GM13976 (cell line): ENCODE data around the gene OTUD3.
"Not testable (repeated sequence)": the region's sequence is repeated elsewhere in the genome, so short reads cannot be mapped to it uniquely, and the experiment has no call there.

Source experiments
- DNase-seq: peaks from one replicate; pipeline ENCODE4 v3.0.0; 2012; ENCODE audit warnings: low spot score
- in situ Hi-C: fragments of 300-500 bp; cut with MboI; formaldehyde crosslinking; loops from one replicate; pipeline ENCODE4 v1.12.0; 2022; ENCODE audit warnings: low sequenced_read_pairs, mixed read lengths, inconsistent platforms; ENCODE audit not compliant: unreplicated experiment
- TF ChIP-seq, protein P1 (sequence below): IDR thresholded peaks from 2 replicates; pipeline ENCODE4 v1.5.1; 2012; ENCODE audit warnings: borderline replicate concordance, mild to moderate bottlenecking; ENCODE audit not compliant: insufficient read depth; ENCODE audit errors: extremely low read depth, missing control alignments, control extremely low read depth

The OTUD3 gene

DNA sequence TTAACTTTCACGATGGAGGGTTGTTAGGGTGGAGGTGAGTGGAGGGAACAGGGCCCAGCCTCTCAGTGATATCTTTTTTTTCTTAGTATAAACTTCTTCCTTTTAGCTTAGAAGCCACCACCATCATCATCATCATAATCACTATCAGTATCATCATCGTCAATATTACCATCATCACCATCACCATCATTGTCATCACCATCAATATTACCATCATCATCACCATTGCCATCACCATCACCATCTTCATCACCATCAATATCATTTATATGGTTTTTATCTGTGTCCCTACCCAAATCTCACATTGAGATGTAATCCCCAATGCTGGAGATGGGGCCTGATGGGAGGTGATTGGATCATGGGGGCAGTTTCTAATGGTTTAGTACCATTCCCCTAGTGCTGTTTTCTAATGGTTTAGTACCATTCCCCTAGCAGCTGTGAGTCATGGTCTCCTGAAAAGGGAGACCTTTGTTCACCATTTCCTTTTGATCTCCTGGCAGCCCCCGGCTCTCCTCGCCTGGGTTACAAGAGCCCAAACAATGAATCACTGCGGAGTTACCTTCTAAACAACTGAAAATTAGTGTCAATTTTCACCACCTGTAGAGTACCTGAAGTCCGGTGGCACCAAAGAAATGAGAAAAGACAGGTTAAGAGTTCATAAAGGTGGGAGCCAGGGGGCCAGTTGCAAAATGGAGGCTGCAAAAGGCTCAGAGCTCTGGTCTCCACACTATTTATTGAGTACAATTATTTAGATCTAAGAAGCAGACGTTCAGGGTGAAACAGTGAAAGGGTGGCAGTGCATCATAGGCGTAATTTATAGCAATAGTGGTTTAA lies 44.3 kb downstream of the OTUD3 start:
- TF ChIP-seq, protein P1, sequence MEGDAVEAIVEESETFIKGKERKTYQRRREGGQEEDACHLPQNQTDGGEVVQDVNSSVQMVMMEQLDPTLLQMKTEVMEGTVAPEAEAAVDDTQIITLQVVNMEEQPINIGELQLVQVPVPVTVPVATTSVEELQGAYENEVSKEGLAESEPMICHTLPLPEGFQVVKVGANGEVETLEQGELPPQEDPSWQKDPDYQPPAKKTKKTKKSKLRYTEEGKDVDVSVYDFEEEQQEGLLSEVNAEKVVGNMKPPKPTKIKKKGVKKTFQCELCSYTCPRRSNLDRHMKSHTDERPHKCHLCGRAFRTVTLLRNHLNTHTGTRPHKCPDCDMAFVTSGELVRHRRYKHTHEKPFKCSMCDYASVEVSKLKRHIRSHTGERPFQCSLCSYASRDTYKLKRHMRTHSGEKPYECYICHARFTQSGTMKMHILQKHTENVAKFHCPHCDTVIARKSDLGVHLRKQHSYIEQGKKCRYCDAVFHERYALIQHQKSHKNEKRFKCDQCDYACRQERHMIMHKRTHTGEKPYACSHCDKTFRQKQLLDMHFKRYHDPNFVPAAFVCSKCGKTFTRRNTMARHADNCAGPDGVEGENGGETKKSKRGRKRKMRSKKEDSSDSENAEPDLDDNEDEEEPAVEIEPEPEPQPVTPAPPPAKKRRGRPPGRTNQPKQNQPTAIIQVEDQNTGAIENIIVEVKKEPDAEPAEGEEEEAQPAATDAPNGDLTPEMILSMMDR, result no peak
- no peak for DNase-seq
- in situ Hi-C loops, result no loop called here

DNA sequence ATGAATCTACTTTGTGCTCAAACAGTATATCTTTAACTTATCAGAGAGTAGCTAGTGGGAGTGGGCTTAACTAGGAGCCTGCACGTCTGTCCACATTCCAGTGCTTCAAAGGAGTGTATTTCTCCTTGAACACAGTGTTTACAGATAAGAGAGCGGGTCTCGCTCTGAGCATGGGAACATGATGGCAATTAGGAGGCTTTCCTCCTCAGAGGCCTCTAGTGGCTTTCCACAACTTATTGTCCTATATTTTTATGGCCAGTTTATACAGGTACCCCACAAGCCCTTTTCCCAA lies 44.9 kb downstream of the OTUD3 start:
- DNase-seq, in situ Hi-C loops: not testable (repeated sequence)

DNA sequence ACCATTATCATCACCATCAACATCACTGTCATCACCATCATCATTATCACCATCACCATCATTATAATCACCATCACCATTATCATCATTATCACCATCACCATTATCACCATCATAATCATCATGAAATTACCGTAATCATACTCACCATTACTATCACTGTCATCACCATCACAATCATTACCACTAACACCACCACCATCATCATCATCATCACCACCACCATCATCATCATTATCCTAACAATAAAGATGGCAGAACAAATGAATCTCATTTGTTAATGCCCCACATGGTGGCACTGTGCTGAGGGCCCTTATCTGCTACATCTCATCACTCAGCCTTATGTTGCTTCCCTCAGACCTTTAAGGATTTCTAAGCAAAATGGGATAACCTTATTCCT lies 50.7 kb downstream of the OTUD3 start:
- in situ Hi-C loops, result no loop called here
- no peak for DNase-seq
- TF ChIP-seq, protein P1, result no peak

DNA sequence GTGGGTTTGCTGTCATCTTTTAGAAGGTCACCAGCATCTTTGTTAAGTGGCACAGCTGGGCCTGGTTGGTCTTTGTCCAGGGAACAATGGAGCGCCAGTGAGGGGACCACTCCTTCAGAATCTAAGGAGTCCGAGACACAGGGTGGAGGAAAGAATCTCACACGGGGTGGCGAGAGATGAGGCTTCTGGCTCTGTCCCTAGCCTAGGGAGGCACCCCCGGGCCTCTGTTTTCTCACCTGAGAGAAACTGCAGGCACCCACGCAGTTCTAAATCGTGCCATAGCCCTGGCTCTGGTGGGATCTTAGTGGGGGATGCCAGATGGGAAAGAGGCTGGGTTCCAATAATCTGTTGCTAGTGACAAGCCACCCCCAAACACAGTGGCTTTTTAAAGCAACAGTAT lies 52.1 kb downstream of the OTUD3 start:
- TF ChIP-seq, protein P1, result no peak
- DNase-seq, result no peak
- in situ Hi-C loops, result no loop called here

DNA sequence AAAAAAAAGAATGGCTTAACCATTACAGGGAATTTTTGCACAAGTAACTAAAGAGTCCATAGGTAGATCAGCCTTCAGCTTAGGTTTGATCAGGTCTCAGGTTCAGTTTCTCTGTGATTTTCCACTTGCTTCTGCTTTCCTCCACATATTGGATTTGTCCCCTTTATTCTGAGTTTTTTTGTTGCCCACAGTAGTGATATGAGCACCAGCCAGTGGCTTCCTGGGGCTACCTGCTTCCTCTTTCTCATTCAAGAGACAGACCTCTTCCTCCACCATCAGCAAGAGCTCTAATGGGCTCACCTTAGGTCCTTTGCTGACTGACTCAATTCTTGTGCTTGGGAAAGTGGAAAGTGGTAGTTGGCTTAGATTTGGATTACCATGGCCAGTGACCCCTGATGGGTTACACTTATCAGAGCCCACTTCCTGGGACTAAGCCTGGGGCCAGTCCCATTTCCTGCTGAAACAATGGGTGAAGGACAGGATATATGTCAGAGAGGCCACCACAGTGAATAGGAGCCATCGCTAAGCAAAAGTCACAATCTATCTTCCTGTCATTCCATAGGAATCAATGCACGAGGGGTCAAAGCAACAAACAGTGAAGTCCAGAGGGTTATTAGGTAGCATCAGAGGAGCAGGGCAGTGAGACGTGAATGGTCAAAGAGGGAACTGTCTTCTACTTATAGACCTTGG lies 54.0 kb downstream of the OTUD3 start:
- in situ Hi-C loops, result no loop called here
- DNase-seq, result no peak
- TF ChIP-seq, protein P1, result no peak

DNA sequence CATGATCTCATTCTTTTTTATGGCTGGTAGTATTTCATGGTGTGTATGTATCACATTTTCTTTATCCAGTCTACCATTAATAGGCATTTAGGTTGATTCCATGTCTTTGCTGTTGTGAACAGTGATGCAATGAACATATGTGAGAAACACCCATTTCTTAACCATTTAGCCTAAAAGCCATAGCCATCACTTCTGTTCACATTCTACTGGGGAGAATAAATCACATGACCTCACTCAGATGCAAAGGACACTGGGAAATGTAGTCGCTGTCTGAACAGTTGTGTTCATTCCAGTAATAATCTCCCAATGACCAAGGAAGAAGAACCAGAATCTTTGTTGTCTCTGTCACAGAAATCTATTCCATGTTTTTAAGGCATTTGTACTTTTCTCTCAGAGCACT lies 56.3 kb downstream of the OTUD3 start:
- no peak for DNase-seq
- in situ Hi-C loops, result no loop called here
- TF ChIP-seq, protein P1, result no peak

DNA sequence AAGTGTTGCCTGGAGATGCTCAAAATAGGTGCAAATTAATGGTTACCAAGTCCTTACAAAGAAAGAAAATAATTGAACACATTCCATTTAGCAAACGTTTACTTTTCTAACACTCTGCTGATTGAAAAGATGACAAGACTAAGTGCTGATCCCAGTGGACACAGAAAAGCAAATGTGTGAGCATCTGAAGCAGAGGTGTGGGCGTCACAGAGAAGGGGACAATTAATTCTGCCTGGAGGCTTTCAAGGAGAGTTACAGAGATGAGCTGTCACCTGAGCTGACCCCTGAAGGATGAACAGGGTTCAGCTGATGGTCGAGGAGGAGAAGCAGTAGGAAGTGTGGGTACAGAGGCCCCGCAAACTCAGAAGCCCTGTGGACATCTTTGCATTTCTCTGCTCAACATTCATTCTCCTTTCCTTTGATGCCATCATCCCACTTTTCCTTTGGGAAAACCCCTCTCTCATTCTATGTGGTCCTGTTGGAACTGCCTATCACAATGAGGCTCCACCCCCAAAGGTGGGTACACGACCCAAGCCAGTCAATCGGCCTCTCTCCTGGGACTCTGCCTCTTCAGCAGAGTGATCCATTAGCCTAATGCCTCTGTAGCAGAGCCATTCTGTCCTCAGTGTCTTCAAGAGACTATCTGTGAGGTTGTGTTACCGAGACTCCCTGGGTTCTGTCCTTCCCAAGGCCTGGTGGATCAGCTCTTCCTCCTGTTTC lies 58.5 kb downstream of the OTUD3 start:
- in situ Hi-C loops, result no loop called here
- TF ChIP-seq, protein P1, result no peak

More for the DNA sequence above, 58.5 kb downstream of the OTUD3 start:
- DNase-seq, result no peak
